DMS79 treated with DMSO at 0.1 percent for 48 hours (cell line): ENCODE results near the gene GPRC5A.

Experiments used
- DNase-seq: peaks from one replicate; lab custom pipeline; 2025; lab: John Stamatoyannopoulos, UW

The GPRC5A gene

GRCh38 chr12:12941450-12942350, 50.3 kb downstream of the GPRC5A start:
- no peak for DNase-seq

- no peak for DNase-seq
Measured at GRCh38 chr12:12943586-12944260, 52.4 kb downstream of the GPRC5A start.

GRCh38 chr12:12945591-12945990, 54.2 kb downstream of the GPRC5A start:
- no peak for DNase-seq

DNA sequence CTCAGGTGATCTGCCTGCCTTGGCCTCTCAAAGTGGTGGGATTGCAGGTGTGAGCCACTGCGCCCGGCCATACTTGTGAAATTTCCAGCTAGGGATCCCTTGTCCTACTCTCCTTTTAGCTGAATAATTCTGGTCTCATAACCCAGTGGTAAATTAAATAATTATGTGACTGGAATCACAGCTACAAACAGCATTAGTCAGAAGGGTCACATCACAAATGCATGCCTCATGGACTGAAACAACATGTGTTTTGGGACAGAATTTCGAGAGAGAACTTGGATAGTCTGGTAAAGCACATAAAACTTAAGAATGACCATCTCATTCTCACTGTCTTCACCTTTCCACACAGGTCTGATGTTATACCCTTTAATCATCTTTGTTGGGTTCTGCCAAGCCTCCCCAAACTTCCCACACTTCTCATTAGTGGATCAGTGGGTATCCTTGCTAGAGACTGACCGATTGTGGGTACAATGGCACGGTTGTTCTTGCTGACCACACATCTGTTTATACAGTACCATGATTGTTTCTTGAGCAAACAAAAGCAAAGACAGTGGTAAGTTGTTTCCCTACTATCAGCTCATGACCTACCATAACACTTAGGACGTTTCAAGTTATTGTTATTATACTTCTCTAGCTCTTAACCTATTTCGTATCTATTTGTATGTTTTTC, 55.5 kb downstream of the GPRC5A start:
- DNase-seq = no peak

- no peak for DNase-seq
Measured at GRCh38 chr12:12947902-12948301, 56.5 kb downstream of the GPRC5A start.

GRCh38 chr12:12951504-12951903, 60.1 kb downstream of the GPRC5A start:
- DNase-seq = no peak

DNA sequence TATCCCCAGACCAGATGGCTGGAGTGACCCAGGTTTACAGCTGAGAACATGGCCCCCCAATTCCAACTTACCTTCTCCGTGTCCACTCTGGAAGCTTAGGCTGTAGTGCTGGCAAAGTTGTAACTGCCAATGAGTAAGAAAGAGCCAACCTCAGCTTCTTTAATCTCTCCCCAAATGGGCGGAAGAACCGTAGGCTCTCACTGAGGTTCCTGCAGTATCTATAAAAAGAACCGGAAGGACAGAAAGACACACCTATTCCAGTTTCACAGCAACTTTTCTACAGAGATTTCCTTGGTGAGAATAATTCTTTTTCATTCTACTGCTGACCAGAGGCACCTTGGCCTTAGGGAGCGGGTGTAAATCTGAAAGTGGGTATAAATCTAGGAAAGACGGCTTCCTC, 60.7 kb downstream of the GPRC5A start, which contains the start of gene GPRC5D:
TSS of gene GPRC5D (minus strand) at position 135 of the 400 bp plus-strand sequence. CDS start 1,786 bp downstream, outside the sequence.
- DNase-seq = no peak

DNA sequence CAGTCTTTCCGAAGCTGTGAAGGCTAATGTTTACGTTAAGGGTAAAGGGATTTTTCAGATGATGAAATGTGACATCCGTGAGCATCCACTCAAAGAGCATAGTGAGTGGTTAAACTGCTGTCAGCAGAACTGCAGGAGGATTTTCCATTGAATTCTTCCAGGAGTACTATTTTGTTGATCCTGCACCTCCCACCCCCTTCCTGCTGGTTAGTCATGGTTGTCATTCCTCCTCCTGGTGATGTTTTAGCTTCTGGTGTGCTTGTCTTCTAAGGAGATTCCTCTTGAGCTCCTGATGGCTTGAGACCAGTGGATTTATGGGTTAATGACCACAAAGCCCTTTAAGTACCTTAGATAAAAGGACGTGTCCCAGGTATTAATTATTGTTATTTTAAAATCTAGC, 63.0 kb downstream of the GPRC5A start:
- no peak for DNase-seq

DNA sequence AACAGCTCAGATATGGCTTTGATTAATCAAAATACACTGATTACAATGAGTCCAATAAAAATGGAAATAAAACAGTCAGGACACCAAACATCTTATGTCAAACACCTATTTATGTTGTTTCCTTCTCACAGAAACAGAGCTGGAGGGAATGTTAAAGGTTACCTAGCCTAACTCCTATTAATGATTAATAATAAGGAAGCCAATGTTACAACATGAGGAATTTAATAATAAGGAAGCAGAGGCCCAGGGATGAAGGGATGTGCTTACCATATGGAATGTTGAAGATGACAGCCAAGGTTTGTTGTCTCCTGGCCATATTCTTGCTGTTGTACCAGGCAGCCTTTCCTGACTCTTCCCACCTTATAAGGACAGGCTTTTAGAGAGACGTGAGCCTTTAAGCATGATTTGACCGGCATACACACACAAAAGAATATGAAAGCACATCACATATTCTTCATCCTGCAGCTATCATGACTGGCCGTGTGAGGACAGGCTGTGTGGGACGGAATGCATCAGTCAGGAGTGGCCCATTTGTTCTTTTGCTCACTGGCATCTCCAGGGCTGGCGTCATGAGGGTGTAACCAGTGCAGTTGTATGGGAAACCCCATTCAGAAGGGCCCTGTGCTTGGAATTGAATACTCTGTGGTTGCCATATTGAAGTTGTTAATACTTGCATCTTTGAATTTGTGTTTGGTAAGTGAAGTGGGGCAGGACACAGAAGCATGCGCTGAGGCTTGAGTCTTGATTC, 63.7 kb downstream of the GPRC5A start:
- no peak for DNase-seq

DNA sequence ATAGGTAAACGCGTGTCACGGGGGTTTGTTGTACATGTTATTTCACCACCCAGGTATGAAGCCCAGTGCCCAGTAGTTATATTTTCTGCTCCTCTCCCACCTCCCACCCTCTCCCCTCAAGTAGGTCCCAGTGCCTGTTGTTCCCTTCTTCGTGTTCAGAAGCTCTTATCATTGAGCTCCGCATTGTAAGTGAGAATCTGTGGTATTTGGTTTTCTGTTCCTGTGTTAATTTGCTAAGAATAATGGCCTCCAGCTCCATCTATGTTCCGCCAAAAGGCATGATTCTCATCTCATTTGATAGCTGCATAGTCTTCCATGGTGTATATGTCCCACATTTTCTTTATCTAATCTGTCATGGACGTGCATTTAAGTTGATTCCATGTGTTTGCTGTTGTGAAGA, 67.5 kb downstream of the GPRC5A start:
- DNase-seq = no peak

DNA sequence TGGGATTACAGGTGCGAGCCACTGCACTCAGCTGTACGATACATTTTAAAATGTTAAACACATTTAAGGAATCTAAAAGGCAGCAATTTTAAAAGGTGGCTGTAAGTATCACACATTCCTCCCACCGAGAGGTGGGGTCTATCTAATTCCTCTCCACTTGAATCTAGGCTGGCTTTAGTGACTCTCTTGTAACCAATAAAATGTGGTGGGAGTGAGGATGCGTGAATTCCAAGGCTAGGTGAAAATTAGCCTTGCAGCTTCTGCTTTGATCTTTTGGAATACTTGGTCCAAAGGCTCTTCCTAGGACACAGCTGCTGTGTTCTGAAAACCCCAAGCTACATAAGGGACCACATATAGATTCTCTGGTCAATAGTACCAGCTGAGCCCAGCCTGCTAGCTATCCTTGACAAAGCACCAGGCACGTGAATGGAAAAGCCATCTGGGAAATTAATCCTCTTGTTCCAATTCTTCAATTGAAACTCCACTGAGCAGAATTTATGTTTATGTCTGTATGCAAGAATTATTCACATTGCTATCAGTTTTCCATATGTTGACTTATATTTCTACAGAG, 69.4 kb downstream of the GPRC5A start:
- no peak for DNase-seq

- no peak for DNase-seq
Measured at GRCh38 chr12:12964255-12964654, 72.9 kb downstream of the GPRC5A start.

DNA sequence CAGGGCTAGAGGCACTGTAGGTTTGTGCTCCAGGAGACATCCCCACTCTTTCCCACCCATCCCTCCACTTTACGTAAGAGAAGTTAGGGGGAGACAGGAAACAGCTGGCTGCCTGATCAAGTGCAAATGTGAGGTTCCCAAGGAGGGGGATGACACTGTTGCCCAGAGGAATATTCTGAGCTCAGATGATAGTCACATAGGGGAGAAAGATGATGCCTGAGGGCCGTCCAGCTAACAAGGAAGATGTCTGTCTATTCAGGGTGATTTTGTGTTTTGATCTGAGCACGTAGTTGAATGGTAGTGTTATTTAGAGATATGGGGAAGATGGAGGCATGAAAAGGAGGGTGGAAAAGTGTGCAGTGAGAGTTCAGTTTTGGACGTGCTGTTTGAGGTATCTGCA, 74.5 kb downstream of the GPRC5A start:
- no peak for DNase-seq
